WTC11 (cell line): ENCODE results near the gene NSFL1C. TPM values are rescaled to one million over a fixed set of nuclear protein-coding genes. Genes with fewer than 3 reads are reported as not detected.

Experiments
- ATAC-seq: fragments of 200-7000 bp; cut with Tn5 transposase; 2 replicates; pipeline ENCODE4 v1.10.0; 2021; ENCODE audit warnings: mild to moderate bottlenecking, moderate library complexity
- CTCF ChIA-PET: fragments of 300-600 bp; sonication (Branson Sonifier 250); formaldehyde crosslinking; loops from one replicate; lab custom pipeline; 2021; ENCODE audit warnings: antibody characterized with exemption; lab: Charles Lee
- POLR2A ChIA-PET: fragments of 350-600 bp; sonication (Branson Sonifier 250); formaldehyde crosslinking; loops from one replicate; lab custom pipeline; 2021; ENCODE audit warnings: antibody characterized with exemption; lab: Charles Lee
- DNase-seq: peaks from one replicate; pipeline ENCODE4 v3.0.0; 2021; ENCODE audit warnings: low spot score
- H3K27ac Mint-ChIP-seq: 2 replicates; pipeline ENCODE4 v1.8.0; 2021; ENCODE audit warnings: mixed read lengths
- H3K27me3 Mint-ChIP-seq: 2 replicates; pipeline ENCODE4 v1.8.0; 2021; ENCODE audit warnings: low read depth, mild to moderate bottlenecking, moderate library complexity, mixed read lengths
- H3K36me3 Mint-ChIP-seq: 2 replicates; pipeline ENCODE4 v1.8.0; 2021; ENCODE audit warnings: mixed read lengths
- H3K4me1 Mint-ChIP-seq: 2 replicates; pipeline ENCODE4 v1.8.0; 2022; ENCODE audit warnings: mixed read lengths
- H3K4me3 Mint-ChIP-seq: 2 replicates; pipeline ENCODE4 v1.8.0; 2021; ENCODE audit warnings: mild to moderate bottlenecking, moderate library complexity, mixed read lengths
- H3K9me3 Mint-ChIP-seq: 2 replicates; pipeline ENCODE4 v1.8.0; 2021; ENCODE audit warnings: mixed read lengths
- AR ChIP-seq: fragments of 250-450 bp; sonication (Bioruptor Pico); IDR thresholded peaks from 2 replicates; pipeline ENCODE4 v1.9.0; 2021; ENCODE audit warnings: mild to moderate bottlenecking
- ATF1 ChIP-seq: sonication (generic); formaldehyde crosslinking; IDR thresholded peaks from 2 replicates; pipeline ENCODE4 v1.8.1; 2023; ENCODE audit warnings: mild to moderate bottlenecking, moderate library complexity, missing genetic modification reagents
- GRHL2 ChIP-seq: fragments of 250-450 bp; sonication (Bioruptor Pico); IDR thresholded peaks from 2 replicates; pipeline ENCODE4 v1.8.0; 2022; ENCODE audit warnings: mild to moderate bottlenecking, moderate library complexity; ENCODE audit not compliant: insufficient replicate concordance, severe bottlenecking
- KAT7 ChIP-seq: sonication (generic); formaldehyde crosslinking; IDR thresholded peaks from 2 replicates; pipeline ENCODE4 v1.8.1; 2023; ENCODE audit warnings: missing genetic modification reagents, mild to moderate bottlenecking, borderline replicate concordance
- NR1H2 ChIP-seq: sonication (generic); formaldehyde crosslinking; IDR thresholded peaks from 2 replicates; pipeline ENCODE4 v1.9.0; 2021; ENCODE audit warnings: mild to moderate bottlenecking, moderate library complexity, missing genetic modification reagents
- SOX15 ChIP-seq: fragments of 250-450 bp; sonication (Bioruptor Pico); IDR thresholded peaks from 2 replicates; pipeline ENCODE4 v1.9.0; 2021; ENCODE audit warnings: mild to moderate bottlenecking
- SP1 ChIP-seq: sonication (generic); formaldehyde crosslinking; conservative IDR thresholded peaks from 2 replicates; pipeline ENCODE4 v1.8.1; 2022; ENCODE audit warnings: missing genetic modification reagents
- TCF7 ChIP-seq: sonication (generic); formaldehyde crosslinking; IDR thresholded peaks from 2 replicates; pipeline ENCODE4 v1.8.0; 2022; ENCODE audit warnings: mild to moderate bottlenecking, low read depth, missing genetic modification reagents, moderate library complexity
- USF1 ChIP-seq: sonication (generic); formaldehyde crosslinking; IDR thresholded peaks from 2 replicates; pipeline ENCODE4 v1.8.0; 2022; ENCODE audit warnings: mild to moderate bottlenecking, missing genetic modification reagents
- ZNF219 ChIP-seq: sonication (generic); formaldehyde crosslinking; IDR thresholded peaks from 2 replicates; pipeline ENCODE4 v1.8.0; 2023; ENCODE audit warnings: missing genetic modification reagents, mild to moderate bottlenecking, borderline replicate concordance
- ZNF396 ChIP-seq: fragments of 250-450 bp; sonication (Bioruptor Pico); IDR thresholded peaks from 2 replicates; pipeline ENCODE4 v1.8.0; 2021; ENCODE audit warnings: mild to moderate bottlenecking, moderate library complexity, borderline replicate concordance
- ZNF416 ChIP-seq: fragments of 250-450 bp; sonication (Bioruptor Pico); IDR thresholded peaks from 2 replicates; pipeline ENCODE4 v1.9.0; 2021; ENCODE audit warnings: mild to moderate bottlenecking, inconsistent platforms
- total RNA-seq: library from RNA; stranded (reverse); gene quantifications from 3 replicates; pipeline ENCODE4 v1.2.3, GENCODE V29; 2021
- TF ChIP-seq, protein P1 (sequence below): sonication (generic); formaldehyde crosslinking; conservative IDR thresholded peaks from 2 replicates; pipeline ENCODE4 v1.8.1; 2022; ENCODE audit warnings: mild to moderate bottlenecking, missing genetic modification reagents
- TF ChIP-seq, protein P2 (sequence below): sonication (generic); formaldehyde crosslinking; IDR thresholded peaks from 2 replicates; pipeline ENCODE4 v1.8.0; 2023; ENCODE audit warnings: mild to moderate bottlenecking, missing genetic modification reagents
- TF ChIP-seq, protein P3 (sequence below): sonication (generic); formaldehyde crosslinking; IDR thresholded peaks from 2 replicates; pipeline ENCODE4 v1.8.1; 2022; ENCODE audit warnings: low read depth, mild to moderate bottlenecking, moderate library complexity, missing genetic modification reagents, borderline replicate concordance
- TF ChIP-seq, protein P4 (sequence below): fragments of 250-450 bp; sonication (Bioruptor Pico); IDR thresholded peaks from 2 replicates; pipeline ENCODE4 v1.9.0; 2021; ENCODE audit warnings: mild to moderate bottlenecking, borderline replicate concordance

NSFL1C gene
- total RNA-seq, 1 experiment from 2014 or later, result 85.5 TPM

- H3K9me3 Mint-ChIP-seq, result peaks cover 12% of the 10 kb centered on the region
- H3K27ac Mint-ChIP-seq, result no peak overlapping the region
- TF ChIP-seq SOX15 (CRISPR knock-in tag), result no peak
- no peak for TF ChIP-seq USF1 (CRISPR knock-in tag)
- no peak for TF ChIP-seq ZNF416 (CRISPR knock-in tag)
- no peak for TF ChIP-seq ZNF396 (CRISPR knock-in tag)
- TF ChIP-seq, protein P1, sequence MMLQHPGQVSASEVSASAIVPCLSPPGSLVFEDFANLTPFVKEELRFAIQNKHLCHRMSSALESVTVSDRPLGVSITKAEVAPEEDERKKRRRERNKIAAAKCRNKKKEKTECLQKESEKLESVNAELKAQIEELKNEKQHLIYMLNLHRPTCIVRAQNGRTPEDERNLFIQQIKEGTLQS (CRISPR knock-in tag), result no peak
- TF ChIP-seq SP1 (CRISPR knock-in tag), result no peak
- peaks cover 7% of the 10 kb centered on the region for H3K4me1 Mint-ChIP-seq
- ChIA-PET CTCF (interaction anchor here (0.6 to 4.3 kb wide), 9 partner anchors 11 to 125 kb away, joined by 3 to 38 read pairs (median 16); partner anchors contain the start of genes FKBP1A and NSFL1C), POLR2A (interaction anchor here (0.8 to 1.1 kb wide), 2 partner anchors 58 to 126 kb away, joined by 3 to 4 read pairs; no protein-coding TSS in a partner anchor)
- peaks cover 30% of the 10 kb centered on the region for H3K36me3 Mint-ChIP-seq
- DNase-seq (no peak), ATAC-seq (no peak)
- no peak overlapping the region for H3K4me3 Mint-ChIP-seq
- H3K27me3 Mint-ChIP-seq, result no peaks in the 10 kb centered on the region
Observed at GRCh38 chr20:1438361-1438760, 28.3 kb downstream of the NSFL1C start.

GRCh38 chr20:1437235-1437904 lies 29.3 kb downstream of the NSFL1C start:
- Mint-ChIP-seq H3K4me3 (no peak overlapping the region), H3K27ac (peak overlapping the region; percentile 29; the same call in 1 of the 2 replicates), H3K27me3 (no peaks in the 10 kb centered on the region), H3K4me1 (peaks cover 13% of the 10 kb centered on the region), H3K9me3 (peaks cover 20% of the 10 kb centered on the region), H3K36me3 (peaks cover 30% of the 10 kb centered on the region)
- DNase-seq, result peak; percentile 82
- ChIA-PET POLR2A (no interaction called here), CTCF (interaction anchor here (0.6 to 4.3 kb wide), 20 partner anchors 10 to 340 kb away, joined by 3 to 38 read pairs (median 4); partner anchors contain the start of genes FKBP1A and NSFL1C)
- ATAC-seq, result peak; percentile 56; the same call in 1 of the 2 replicates
- TF ChIP-seq USF1 (CRISPR knock-in tag) (no peak), TCF7 (no peak), ZNF219 (CRISPR knock-in tag) (no peak), GRHL2 (no peak), NR1H2 (CRISPR knock-in tag) (no peak), KAT7 (CRISPR knock-in tag) (no peak), ATF1 (CRISPR knock-in tag) (no peak), AR (CRISPR knock-in tag) (no peak)
- TF ChIP-seq, protein P2, sequence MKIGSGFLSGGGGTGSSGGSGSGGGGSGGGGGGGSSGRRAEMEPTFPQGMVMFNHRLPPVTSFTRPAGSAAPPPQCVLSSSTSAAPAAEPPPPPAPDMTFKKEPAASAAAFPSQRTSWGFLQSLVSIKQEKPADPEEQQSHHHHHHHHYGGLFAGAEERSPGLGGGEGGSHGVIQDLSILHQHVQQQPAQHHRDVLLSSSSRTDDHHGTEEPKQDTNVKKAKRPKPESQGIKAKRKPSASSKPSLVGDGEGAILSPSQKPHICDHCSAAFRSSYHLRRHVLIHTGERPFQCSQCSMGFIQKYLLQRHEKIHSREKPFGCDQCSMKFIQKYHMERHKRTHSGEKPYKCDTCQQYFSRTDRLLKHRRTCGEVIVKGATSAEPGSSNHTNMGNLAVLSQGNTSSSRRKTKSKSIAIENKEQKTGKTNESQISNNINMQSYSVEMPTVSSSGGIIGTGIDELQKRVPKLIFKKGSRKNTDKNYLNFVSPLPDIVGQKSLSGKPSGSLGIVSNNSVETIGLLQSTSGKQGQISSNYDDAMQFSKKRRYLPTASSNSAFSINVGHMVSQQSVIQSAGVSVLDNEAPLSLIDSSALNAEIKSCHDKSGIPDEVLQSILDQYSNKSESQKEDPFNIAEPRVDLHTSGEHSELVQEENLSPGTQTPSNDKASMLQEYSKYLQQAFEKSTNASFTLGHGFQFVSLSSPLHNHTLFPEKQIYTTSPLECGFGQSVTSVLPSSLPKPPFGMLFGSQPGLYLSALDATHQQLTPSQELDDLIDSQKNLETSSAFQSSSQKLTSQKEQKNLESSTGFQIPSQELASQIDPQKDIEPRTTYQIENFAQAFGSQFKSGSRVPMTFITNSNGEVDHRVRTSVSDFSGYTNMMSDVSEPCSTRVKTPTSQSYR, result no peak
- TF ChIP-seq, protein P3, sequence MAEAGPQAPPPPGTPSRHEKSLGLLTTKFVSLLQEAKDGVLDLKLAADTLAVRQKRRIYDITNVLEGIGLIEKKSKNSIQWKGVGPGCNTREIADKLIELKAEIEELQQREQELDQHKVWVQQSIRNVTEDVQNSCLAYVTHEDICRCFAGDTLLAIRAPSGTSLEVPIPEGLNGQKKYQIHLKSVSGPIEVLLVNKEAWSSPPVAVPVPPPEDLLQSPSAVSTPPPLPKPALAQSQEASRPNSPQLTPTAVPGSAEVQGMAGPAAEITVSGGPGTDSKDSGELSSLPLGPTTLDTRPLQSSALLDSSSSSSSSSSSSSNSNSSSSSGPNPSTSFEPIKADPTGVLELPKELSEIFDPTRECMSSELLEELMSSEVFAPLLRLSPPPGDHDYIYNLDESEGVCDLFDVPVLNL (CRISPR knock-in tag), result no peak
- TF ChIP-seq, protein P4, sequence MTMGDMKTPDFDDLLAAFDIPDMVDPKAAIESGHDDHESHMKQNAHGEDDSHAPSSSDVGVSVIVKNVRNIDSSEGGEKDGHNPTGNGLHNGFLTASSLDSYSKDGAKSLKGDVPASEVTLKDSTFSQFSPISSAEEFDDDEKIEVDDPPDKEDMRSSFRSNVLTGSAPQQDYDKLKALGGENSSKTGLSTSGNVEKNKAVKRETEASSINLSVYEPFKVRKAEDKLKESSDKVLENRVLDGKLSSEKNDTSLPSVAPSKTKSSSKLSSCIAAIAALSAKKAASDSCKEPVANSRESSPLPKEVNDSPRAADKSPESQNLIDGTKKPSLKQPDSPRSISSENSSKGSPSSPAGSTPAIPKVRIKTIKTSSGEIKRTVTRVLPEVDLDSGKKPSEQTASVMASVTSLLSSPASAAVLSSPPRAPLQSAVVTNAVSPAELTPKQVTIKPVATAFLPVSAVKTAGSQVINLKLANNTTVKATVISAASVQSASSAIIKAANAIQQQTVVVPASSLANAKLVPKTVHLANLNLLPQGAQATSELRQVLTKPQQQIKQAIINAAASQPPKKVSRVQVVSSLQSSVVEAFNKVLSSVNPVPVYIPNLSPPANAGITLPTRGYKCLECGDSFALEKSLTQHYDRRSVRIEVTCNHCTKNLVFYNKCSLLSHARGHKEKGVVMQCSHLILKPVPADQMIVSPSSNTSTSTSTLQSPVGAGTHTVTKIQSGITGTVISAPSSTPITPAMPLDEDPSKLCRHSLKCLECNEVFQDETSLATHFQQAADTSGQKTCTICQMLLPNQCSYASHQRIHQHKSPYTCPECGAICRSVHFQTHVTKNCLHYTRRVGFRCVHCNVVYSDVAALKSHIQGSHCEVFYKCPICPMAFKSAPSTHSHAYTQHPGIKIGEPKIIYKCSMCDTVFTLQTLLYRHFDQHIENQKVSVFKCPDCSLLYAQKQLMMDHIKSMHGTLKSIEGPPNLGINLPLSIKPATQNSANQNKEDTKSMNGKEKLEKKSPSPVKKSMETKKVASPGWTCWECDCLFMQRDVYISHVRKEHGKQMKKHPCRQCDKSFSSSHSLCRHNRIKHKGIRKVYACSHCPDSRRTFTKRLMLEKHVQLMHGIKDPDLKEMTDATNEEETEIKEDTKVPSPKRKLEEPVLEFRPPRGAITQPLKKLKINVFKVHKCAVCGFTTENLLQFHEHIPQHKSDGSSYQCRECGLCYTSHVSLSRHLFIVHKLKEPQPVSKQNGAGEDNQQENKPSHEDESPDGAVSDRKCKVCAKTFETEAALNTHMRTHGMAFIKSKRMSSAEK (CRISPR knock-in tag), result no peak
- TF ChIP-seq, protein P1 (CRISPR knock-in tag), result no peak
